NCI-H146 treated with DMSO at 0.1 percent for 48 hours (cell line): ENCODE results near the gene MRNIP.
"Not testable (repeated sequence)": the region's sequence is repeated elsewhere in the genome, so short reads cannot be mapped to it uniquely, and the experiment has no call there.

Experiments
- DNase-seq: peaks from one replicate; lab custom pipeline; 2025; ENCODE audit not compliant: unreplicated experiment; lab: John Stamatoyannopoulos, UW

The MRNIP gene

GRCh38 chr5:179872055-179872827 lies 13.6 kb upstream of the MRNIP start:
- DNase-seq = no peak

- DNase-seq = not testable (repeated sequence)
These were observed 12.9 kb upstream of the MRNIP start for GRCh38 chr5:179871533-179871932.

- DNase-seq = no peak
These were observed 12.3 kb upstream of the MRNIP start for GRCh38 chr5:179870952-179871351.

- no peak for DNase-seq
These were observed 11.8 kb upstream of the MRNIP start for GRCh38 chr5:179870403-179870903.

- DNase-seq = no peak
These were observed 11.2 kb upstream of the MRNIP start for GRCh38 chr5:179869641-179870402.

- peak; percentile 39 for DNase-seq
These were observed 10.5 kb upstream of the MRNIP start for GRCh38 chr5:179869101-179869500.

GRCh38 chr5:179868541-179868940 lies 9.9 kb upstream of the MRNIP start:
- DNase-seq = no peak

- no peak for DNase-seq
These were observed 8.9 kb upstream of the MRNIP start for GRCh38 chr5:179867476-179867875.

- DNase-seq = no peak
These were observed 8.5 kb upstream of the MRNIP start for GRCh38 chr5:179867079-179867465.

- DNase-seq = no peak
These were observed 7.8 kb upstream of the MRNIP start for GRCh38 chr5:179866241-179867078.

- no peak for DNase-seq
These were observed 7.0 kb upstream of the MRNIP start for GRCh38 chr5:179865491-179866240.

- no peak for DNase-seq
These were observed 6.1 kb upstream of the MRNIP start for GRCh38 chr5:179864686-179865085.

GRCh38 chr5:179863449-179864085 lies 5.0 kb upstream of the MRNIP start:
- DNase-seq = no peak

GRCh38 chr5:179862891-179863290 lies 4.3 kb upstream of the MRNIP start:
- no peak for DNase-seq

GRCh38 chr5:179862296-179862695 lies 3.7 kb upstream of the MRNIP start:
- DNase-seq = no peak

GRCh38 chr5:179860301-179860700 lies 1.7 kb upstream of the MRNIP start:
- no peak for DNase-seq

GRCh38 chr5:179858241-179858585 lies 404 bp downstream of the MRNIP start:
- peak; percentile 37 for DNase-seq

- no peak for DNase-seq
These were observed 4.3 kb downstream of the MRNIP start for GRCh38 chr5:179854356-179854755.

GRCh38 chr5:179852993-179853547 lies 5.5 kb downstream of the MRNIP start:
- DNase-seq = no peak

- DNase-seq = no peak
These were observed 17.0 kb downstream of the MRNIP start for GRCh38 chr5:179841621-179842020.
